Muscle of leg (tissue), 11 donors: ENCODE results near the gene HIPK4. TPM values are rescaled to one million over a fixed set of nuclear protein-coding genes. Genes with fewer than 3 reads are reported as not detected.
A peak's percentile ranks its signal among the peaks of the same experiment; 100 is the strongest.
"Not testable (repeated sequence)": the region's sequence is repeated elsewhere in the genome, so short reads cannot be mapped to it uniquely, and the experiment has no call there.

Experiments used
- DNase-seq: peaks from one replicate; pipeline ENCODE4 v3.0.0; 2013
- H3K27ac ChIP-seq: one replicate; pipeline ENCODE4 v1.5.1; 2013; ENCODE audit warnings: mild to moderate bottlenecking, low read length, control low read depth
- H3K27me3 ChIP-seq: one replicate; pipeline ENCODE4 v1.6.1; 2013; ENCODE audit warnings: low read length; ENCODE audit not compliant: control insufficient read depth, insufficient read depth
- H3K36me3 ChIP-seq: one replicate; pipeline ENCODE4 v1.6.1; 2013; ENCODE audit warnings: low read length; ENCODE audit not compliant: control insufficient read depth, insufficient read depth
- H3K4me1 ChIP-seq: one replicate; pipeline ENCODE4 v1.6.1; 2013; ENCODE audit warnings: low read length; ENCODE audit not compliant: control insufficient read depth, insufficient read depth
- H3K4me3 ChIP-seq: one replicate; pipeline ENCODE4 v1.5.1; 2013; ENCODE audit warnings: low read length, control low read depth
- H3K9me3 ChIP-seq: replicated peaks from 2 replicates; pipeline ENCODE4 v1.6.1; 2013; ENCODE audit warnings: low read depth, low read length; ENCODE audit not compliant: control insufficient read depth
- WGBS: methylation state at CpG from one replicate; pipeline ENCODE4 v1.1.5; 2013; ENCODE audit warnings: missing lambda C conversion rate; ENCODE audit not compliant: insufficient coverage; 5-methylcytosine and 5-hydroxymethylcytosine counted together
- polyA plus RNA-seq, 8 donors: library from polyadenylated mRNA; unstranded; fragments of 120-200 nt; gene quantifications; one replicate each; pipeline versions ENCODE4 v1.2.1 to v1.2.3, GENCODE V29; 2013; ENCODE audit warnings: inconsistent platforms in 1 of 8, low replicate concordance in 1 of 8; ENCODE audit not compliant: insufficient read length in 8 of 8, insufficient read depth in 1 of 8
- total RNA-seq: library from RNA; stranded (reverse); fragments of 120-200 nt; gene quantifications from one replicate; pipeline ENCODE4 v1.2.4, GENCODE V29; 2013

The HIPK4 gene
- total and polyA plus RNA-seq, 9 donors: 0.13 to 3.7 (median 1.8) TPM

- Histone ChIP-seq H3K4me3 (no peak overlapping the region), H3K36me3 (peaks cover 48% of the 10 kb centered on the region), H3K27ac (no peak overlapping the region), H3K9me3 (no peaks in the 10 kb centered on the region), H3K4me1 (no peaks in the 10 kb centered on the region), H3K27me3 (no peaks in the 10 kb centered on the region)
- 86% methylated on average over 2 of the region's 2 CpGs for WGBS
- no peak for DNase-seq
Observed at GRCh38 chr19:40378509-40378908, 11.5 kb downstream of the HIPK4 start.

- WGBS: 80% methylated on average over 21 of the region's 25 CpGs
- no peak overlapping the region for H3K27ac ChIP-seq
- H3K36me3 ChIP-seq: peaks cover 54% of the 10 kb centered on the region
- H3K4me1 ChIP-seq: no peaks in the 10 kb centered on the region
- no peaks in the 10 kb centered on the region for H3K9me3 ChIP-seq
- H3K4me3 ChIP-seq: no peak overlapping the region
- DNase-seq: no peak
- H3K27me3 ChIP-seq: no peaks in the 10 kb centered on the region
Observed at GRCh38 chr19:40377876-40378385, 12.1 kb downstream of the HIPK4 start.

DNA sequence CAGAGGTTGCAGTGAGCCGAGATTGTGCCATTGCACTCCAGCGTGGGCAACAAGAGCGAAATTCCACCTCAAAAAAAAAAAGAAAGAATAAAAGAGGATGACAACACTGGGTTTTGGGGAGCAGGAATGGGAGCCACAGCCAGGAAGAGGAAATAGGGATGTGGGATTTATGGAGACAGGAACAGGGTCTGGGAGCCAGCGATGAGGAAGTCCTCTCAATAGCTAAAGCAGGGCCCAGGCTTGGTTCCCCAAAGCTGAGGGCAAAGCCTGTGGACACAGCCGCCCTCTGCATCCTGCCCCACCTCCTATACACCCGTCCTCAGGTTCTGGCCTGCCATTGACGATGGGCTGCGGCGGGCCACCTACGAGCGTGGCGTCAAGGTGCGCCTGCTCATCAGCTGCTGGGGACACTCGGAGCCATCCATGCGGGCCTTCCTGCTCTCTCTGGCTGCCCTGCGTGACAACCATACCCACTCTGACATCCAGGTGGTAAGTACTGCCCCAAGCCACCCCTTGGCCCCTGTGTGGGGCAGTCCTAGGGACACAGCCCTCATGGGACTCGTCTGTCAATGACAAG is 13.6 kb downstream of the HIPK4 start:
- 85% methylated on average over 14 of the region's 17 CpGs for WGBS
- H3K36me3 ChIP-seq: peaks cover 69% of the 10 kb centered on the region
- no peaks in the 10 kb centered on the region for H3K27me3 ChIP-seq

DNA sequence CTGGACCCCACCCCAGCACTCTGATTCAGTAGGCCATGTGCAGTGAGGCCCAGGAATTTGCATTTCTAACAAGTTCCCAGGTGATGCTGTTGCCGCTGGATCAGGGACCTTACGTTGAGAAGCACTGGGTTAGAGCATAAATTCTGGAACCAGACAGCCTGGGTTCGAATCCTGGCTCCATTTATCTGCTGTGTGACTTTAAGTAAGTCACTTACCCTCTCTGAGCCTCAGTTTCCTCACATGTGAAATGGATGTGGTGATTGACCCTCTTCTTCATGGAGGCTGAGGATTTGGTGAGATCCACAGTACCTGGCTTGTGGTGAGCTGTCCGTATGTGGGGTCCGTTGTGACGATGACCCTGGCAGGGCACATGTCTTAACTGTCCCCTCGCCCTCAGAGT is 15.9 kb downstream of the HIPK4 start:
- H3K4me1 ChIP-seq: peaks cover 2% of the 10 kb centered on the region
- no peaks in the 10 kb centered on the region for H3K27me3 ChIP-seq
- peaks cover 75% of the 10 kb centered on the region for H3K36me3 ChIP-seq
- no peaks in the 10 kb centered on the region for H3K9me3 ChIP-seq
- no peak for DNase-seq
- 91% methylated on average over 7 of the region's 7 CpGs for WGBS
- H3K27ac ChIP-seq: no peak overlapping the region
- H3K4me3 ChIP-seq: no peak overlapping the region

More for the DNA sequence above, 13.6 kb downstream of the HIPK4 start:
- Histone ChIP-seq H3K4me3 (no peak overlapping the region), H3K9me3 (no peaks in the 10 kb centered on the region), H3K27ac (no peak overlapping the region), H3K4me1 (no peaks in the 10 kb centered on the region)
- DNase-seq: no peak

DNA sequence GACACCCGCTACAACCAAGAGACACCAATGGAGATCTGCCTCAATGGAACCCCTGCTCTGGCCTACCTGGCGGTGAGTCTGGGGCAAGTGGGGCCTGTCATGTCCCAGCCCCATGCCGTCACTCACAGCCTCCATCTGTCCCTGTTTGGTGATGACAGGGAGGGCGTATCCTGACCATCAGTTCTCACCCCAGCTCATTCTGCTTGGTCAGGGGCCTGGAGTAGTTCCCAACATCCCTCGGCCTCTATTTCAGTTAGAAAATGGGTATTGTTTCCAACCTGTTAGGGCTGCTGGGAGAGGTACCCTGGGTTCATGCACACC is 18.2 kb downstream of the HIPK4 start:
- H3K27ac ChIP-seq: no peak overlapping the region
- no peak overlapping the region for H3K4me3 ChIP-seq
- H3K27me3 ChIP-seq: no peaks in the 10 kb centered on the region
- H3K36me3 ChIP-seq: peaks cover 81% of the 10 kb centered on the region
- peaks cover 20% of the 10 kb centered on the region for H3K4me1 ChIP-seq
- WGBS: 94% methylated on average over 2 of the region's 5 CpGs
- H3K9me3 ChIP-seq: no peaks in the 10 kb centered on the region
- no peak for DNase-seq

GRCh38 chr19:40370997-40371801 is 18.8 kb downstream of the HIPK4 start:
- H3K4me3 ChIP-seq: no peak overlapping the region
- DNase-seq: no peak
- peaks cover 78% of the 10 kb centered on the region for H3K36me3 ChIP-seq
- no peaks in the 10 kb centered on the region for H3K9me3 ChIP-seq
- no peak overlapping the region for H3K27ac ChIP-seq
- 89% methylated on average over 5 of the region's 7 CpGs for WGBS
- H3K27me3 ChIP-seq: no peaks in the 10 kb centered on the region
- H3K4me1 ChIP-seq: peaks cover 26% of the 10 kb centered on the region

DNA sequence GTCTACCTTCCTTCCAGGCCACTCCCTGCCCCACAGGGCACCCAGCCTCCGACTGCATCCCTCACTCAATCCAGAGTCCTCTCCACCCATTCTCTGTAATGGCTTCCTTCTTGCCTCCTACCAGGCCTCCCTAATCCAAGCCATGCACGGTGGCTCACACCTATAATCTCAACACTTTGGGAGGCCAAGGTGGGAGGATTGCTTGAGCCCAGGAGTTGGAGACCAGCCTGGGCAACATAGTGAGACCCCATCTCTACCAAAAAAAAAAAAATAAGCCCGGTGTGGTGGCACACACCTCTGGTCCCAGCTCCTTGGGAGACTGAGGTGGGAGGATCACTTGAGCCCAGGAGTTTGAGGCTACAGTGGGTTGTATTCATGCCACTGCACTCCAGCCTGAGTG is 19.7 kb downstream of the HIPK4 start:
- Histone ChIP-seq H3K36me3 (peaks cover 78% of the 10 kb centered on the region), H3K4me1 (peaks cover 30% of the 10 kb centered on the region)
- not testable (repeated sequence) for DNase-seq, H3K27me3 ChIP-seq, H3K4me3 ChIP-seq, H3K27ac ChIP-seq, H3K9me3 ChIP-seq
- whole genome bisulfite sequencing: 100% methylated on average over 1 of the region's 3 CpGs

GRCh38 chr19:40369797-40370196 is 20.2 kb downstream of the HIPK4 start:
- no peak overlapping the region for H3K4me3 ChIP-seq
- peaks cover 33% of the 10 kb centered on the region for H3K4me1 ChIP-seq
- 85% methylated on average over 10 of the region's 12 CpGs for WGBS
- DNase-seq: no peak
- H3K27me3 ChIP-seq: no peaks in the 10 kb centered on the region
- H3K9me3 ChIP-seq: no peaks in the 10 kb centered on the region
- H3K36me3 ChIP-seq: peaks cover 78% of the 10 kb centered on the region
- H3K27ac ChIP-seq: no peak overlapping the region

DNA sequence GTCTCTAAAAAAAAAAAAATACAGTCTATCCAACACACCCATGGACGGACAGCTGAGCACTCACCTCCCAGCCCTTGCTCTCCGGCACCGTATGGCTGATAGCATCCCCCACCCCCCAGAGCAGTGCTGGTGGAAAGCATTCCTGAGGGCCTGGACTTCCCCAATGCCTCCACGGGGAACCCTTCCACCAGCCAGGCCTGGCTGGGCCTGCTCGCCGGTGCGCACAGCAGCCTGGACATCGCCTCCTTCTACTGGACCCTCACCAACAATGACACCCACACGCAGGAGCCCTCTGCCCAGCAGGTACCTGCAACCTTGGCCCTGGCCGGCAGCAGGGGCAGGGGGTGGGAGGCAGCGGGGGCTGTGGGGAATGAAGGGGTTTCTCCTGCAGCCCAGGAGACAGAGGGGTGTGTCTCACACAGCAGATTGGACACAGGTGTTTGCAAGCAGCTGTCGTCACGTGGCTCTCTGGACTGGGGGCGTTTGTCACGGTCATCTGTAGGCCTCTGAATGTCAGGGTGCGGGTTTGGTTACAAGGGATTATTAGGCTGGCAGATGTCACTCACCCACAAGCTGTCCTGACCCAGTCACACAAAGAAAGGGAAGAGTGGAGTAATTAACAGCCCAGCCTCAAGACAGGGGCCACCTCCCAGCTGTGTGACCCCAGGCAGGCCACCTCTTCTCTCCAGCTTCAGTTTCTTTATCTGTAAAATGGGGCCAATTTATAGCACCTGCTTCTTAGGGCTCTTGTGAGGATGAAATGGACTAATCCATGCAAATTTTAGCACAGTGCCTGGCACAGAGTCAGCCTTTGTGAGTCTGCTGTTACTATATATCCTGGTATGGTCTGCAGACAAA is 22.2 kb downstream of the HIPK4 start:
- no peaks in the 10 kb centered on the region for H3K9me3 ChIP-seq
- 54% methylated on average over 7 of the region's 16 CpGs for WGBS
- peak; percentile 72 for DNase-seq
- H3K27me3 ChIP-seq: no peaks in the 10 kb centered on the region
- peaks cover 61% of the 10 kb centered on the region for H3K36me3 ChIP-seq
- H3K4me3 ChIP-seq: no peak overlapping the region
- peak overlapping the region; percentile 82 for H3K27ac ChIP-seq
- peaks cover 33% of the 10 kb centered on the region for H3K4me1 ChIP-seq
